Trophoblast cell (in vitro differentiated cells and primary cell): ENCODE results near the gene FBXO36.

Source experiments
- DNase-seq, 2 donors: peaks; one replicate each; pipeline ENCODE4 v3.0.0-alpha.2; 2016
- H2AFZ ChIP-seq: 2 replicates; pipeline ENCODE4 v1.6.1; 2013; ENCODE audit warnings: low read length, moderate library complexity, mild to moderate bottlenecking; ENCODE audit not compliant: insufficient read depth, poor library complexity
- H2AK5ac ChIP-seq: 2 replicates; pipeline ENCODE4 v1.6.1; 2013; ENCODE audit warnings: mild to moderate bottlenecking, low read length
- H2BK120ac ChIP-seq: 2 replicates; pipeline ENCODE4 v1.6.1; 2013; ENCODE audit warnings: low read length, mild to moderate bottlenecking, moderate library complexity; ENCODE audit not compliant: insufficient read depth, poor library complexity
- H2BK12ac ChIP-seq: 2 replicates; pipeline ENCODE4 v1.6.1; 2013; ENCODE audit warnings: mild to moderate bottlenecking, low read length, moderate library complexity
- H2BK5ac ChIP-seq: 2 replicates; pipeline ENCODE4 v1.6.1; 2013; ENCODE audit warnings: low read length, low read depth, moderate library complexity, mild to moderate bottlenecking; ENCODE audit not compliant: poor library complexity
- H3K14ac ChIP-seq: 2 replicates; pipeline ENCODE4 v1.6.1; 2013; ENCODE audit warnings: mild to moderate bottlenecking, low read length
- H3K18ac ChIP-seq: 2 replicates; pipeline ENCODE4 v1.6.1; 2013; ENCODE audit warnings: mild to moderate bottlenecking, low read length
- H3K23ac ChIP-seq: 2 replicates; pipeline ENCODE4 v1.6.1; 2013; ENCODE audit warnings: low read length
- H3K27ac ChIP-seq: 2 replicates; pipeline ENCODE4 v1.5.1; 2013; ENCODE audit warnings: low read depth, mild to moderate bottlenecking, inconsistent platforms, low read length, moderate library complexity
- H3K27me3 ChIP-seq: 2 replicates; pipeline ENCODE4 v1.6.1; 2013; ENCODE audit warnings: inconsistent platforms, mild to moderate bottlenecking, low read length, moderate library complexity; ENCODE audit not compliant: insufficient read depth
- H3K36me3 ChIP-seq, 2 experiments: 1 replicate in 1 of 2; 2 replicates in 1 of 2; pipeline ENCODE4 v1.6.1; 2013; ENCODE audit warnings: low read length in 2 of 2, mild to moderate bottlenecking in 2 of 2, moderate library complexity in 1 of 2; ENCODE audit not compliant: insufficient read depth in 2 of 2, control insufficient read depth in 1 of 2
- H3K4ac ChIP-seq: 2 replicates; pipeline ENCODE4 v1.6.1; 2013; ENCODE audit warnings: low read depth, mild to moderate bottlenecking, low read length, moderate library complexity
- H3K4me1 ChIP-seq, 2 experiments: 1 replicate in 1 of 2; 2 replicates in 1 of 2; pipeline ENCODE4 v1.6.1; 2013; ENCODE audit warnings: low read length in 2 of 2, mild to moderate bottlenecking in 2 of 2, moderate library complexity in 1 of 2; ENCODE audit not compliant: insufficient read depth in 2 of 2, control insufficient read depth in 1 of 2
- H3K4me2 ChIP-seq: 2 replicates; pipeline ENCODE4 v1.6.1; 2013; ENCODE audit warnings: inconsistent platforms, mild to moderate bottlenecking, low read length, moderate library complexity
- H3K4me3 ChIP-seq: 2 replicates; pipeline ENCODE4 v1.5.1; 2013; ENCODE audit warnings: mild to moderate bottlenecking, low read depth, low read length, inconsistent platforms
- H3K79me1 ChIP-seq: one replicate; pipeline ENCODE4 v1.6.1; 2013; ENCODE audit warnings: low read length
- H3K79me2 ChIP-seq: 2 replicates; pipeline ENCODE4 v1.6.1; 2013; ENCODE audit warnings: low read length, mild to moderate bottlenecking; ENCODE audit not compliant: control insufficient read depth, insufficient read depth, poor library complexity
- H3K9ac ChIP-seq: 2 replicates; pipeline ENCODE4 v1.6.1; 2013; ENCODE audit warnings: mild to moderate bottlenecking, low read length
- H3K9me3 ChIP-seq: 2 replicates; pipeline ENCODE4 v1.6.1; 2013; ENCODE audit warnings: low read depth, mild to moderate bottlenecking, control low read depth, inconsistent platforms, low read length; ENCODE audit not compliant: insufficient read depth
- H4K12ac ChIP-seq: 2 replicates; pipeline ENCODE4 v1.6.1; 2013; ENCODE audit warnings: low read depth, mild to moderate bottlenecking, low read length, moderate library complexity
- H4K8ac ChIP-seq: 2 replicates; pipeline ENCODE4 v1.6.1; 2013; ENCODE audit warnings: low read depth, mild to moderate bottlenecking, low read length, moderate library complexity
- H4K91ac ChIP-seq: one replicate; pipeline ENCODE4 v1.6.1; 2013; ENCODE audit warnings: low read depth, mild to moderate bottlenecking, low read length, moderate library complexity
- WGBS: extraction: QIAGEN DNeasy Blood & Tissue Kit; methylation state at CpG from one replicate; pipeline ENCODE4 v1.1.7; 2013; ENCODE audit warnings: missing lambda C conversion rate; ENCODE audit not compliant: insufficient read length, insufficient coverage; ENCODE audit errors: extremely low coverage; 5-methylcytosine and 5-hydroxymethylcytosine counted together

Gene FBXO36

DNA sequence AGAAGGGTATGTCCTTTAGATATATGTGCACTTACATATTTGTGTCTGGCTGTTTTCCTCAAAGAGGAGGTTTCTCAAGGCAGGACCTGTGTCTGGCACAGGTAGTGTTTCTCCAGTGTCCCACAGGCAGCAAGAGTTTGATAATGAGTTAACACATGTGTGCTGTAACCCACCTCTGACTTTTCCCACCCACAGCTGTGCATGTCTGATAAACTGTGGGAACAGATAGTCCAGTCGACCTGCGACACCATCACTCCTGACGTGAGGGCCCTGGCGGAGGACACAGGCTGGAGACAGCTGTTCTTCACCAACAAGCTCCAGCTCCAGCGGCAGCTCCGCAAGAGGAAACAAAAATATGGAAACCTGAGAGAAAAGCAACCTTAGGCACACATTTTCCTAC lies 88.2 kb downstream of the FBXO36 start:
- Histone ChIP-seq H4K12ac (no peak overlapping the region), H3K4me1 (no peaks in the 10 kb centered on the region), H3K79me1 (no peaks in the 10 kb centered on the region), H3K36me3 (no peaks in the 10 kb centered on the region), H3K4ac (no peak overlapping the region), H3K14ac (no peak overlapping the region), H3K27ac (no peak overlapping the region), H2AK5ac (no peak overlapping the region), H4K91ac (no peak overlapping the region), H3K9me3 (no peaks in the 10 kb centered on the region), H3K18ac (no peak overlapping the region), H3K23ac (no peak overlapping the region), H3K79me2 (no peaks in the 10 kb centered on the region), H3K27me3 (no peaks in the 10 kb centered on the region), H2AFZ (no peak overlapping the region), H3K4me3 (no peak overlapping the region), H3K9ac (no peak overlapping the region), H2BK120ac (no peak overlapping the region), H3K4me2 (no peak overlapping the region), H4K8ac (no peak overlapping the region), H2BK12ac (no peak overlapping the region), H2BK5ac (no peak overlapping the region)
- no CpG with 5 or more reads among the region's 6 CpGs for WGBS
- DNase-seq = no peak

DNA sequence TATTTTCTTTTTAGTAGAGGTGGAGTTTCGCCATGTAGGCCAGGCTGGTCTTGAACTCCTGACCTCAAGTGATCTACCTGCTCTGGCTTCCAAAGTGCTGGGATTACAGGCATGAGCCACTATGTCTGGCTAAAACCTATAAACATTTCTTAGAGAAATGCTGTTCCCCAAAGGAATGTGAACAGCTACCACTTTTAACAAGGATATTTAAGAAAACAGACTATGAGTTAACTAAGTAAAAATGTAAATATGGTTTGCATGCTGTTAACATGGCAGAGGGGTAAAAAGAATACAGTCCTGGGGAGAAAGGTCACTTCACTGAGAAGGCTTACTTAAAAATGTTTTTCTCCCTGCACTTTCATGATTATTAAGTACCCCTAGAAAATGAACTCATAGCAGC lies 89.3 kb downstream of the FBXO36 start:
- no peak overlapping the region for H2BK120ac ChIP-seq

DNA sequence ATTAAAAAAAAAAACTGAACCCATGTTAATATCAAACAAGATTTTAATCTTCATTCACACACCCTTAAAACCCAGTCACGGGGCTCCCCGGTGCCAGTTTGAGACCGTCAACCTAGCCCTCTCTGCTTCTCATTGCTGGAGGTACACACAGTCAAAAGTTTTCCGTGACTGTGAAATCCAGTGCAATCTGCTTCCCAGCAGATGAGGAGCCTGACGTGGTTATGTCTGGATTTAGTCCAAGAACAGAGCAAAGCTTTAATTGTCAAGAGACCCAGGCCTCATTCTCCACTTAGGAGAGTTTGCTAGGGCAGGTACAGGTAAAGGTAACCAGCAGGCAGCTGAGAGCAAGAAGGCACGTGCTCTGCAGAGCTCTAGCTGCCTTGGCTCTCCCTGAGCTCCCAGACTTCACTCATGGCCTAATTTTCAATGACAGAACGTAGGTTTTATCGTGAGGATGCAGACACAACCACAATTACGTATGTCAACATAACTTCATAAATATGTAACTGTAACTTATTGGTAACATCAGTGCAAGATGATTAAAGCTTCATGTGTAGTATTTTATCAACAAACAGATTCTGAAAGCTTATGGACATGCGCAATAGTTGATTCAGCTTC lies 90.1 kb downstream of the FBXO36 start:
- Histone ChIP-seq H3K23ac (no peak overlapping the region), H3K27me3 (no peaks in the 10 kb centered on the region)

More for the DNA sequence above, 89.3 kb downstream of the FBXO36 start:
- no peak overlapping the region for H4K91ac ChIP-seq
- no peak overlapping the region for H4K8ac ChIP-seq
- no peaks in the 10 kb centered on the region for H3K27me3 ChIP-seq
- H3K9ac ChIP-seq = no peak overlapping the region
- H3K27ac ChIP-seq = no peak overlapping the region
- H3K4me3 ChIP-seq = no peak overlapping the region
- H2BK12ac ChIP-seq = no peak overlapping the region
- no CpG with 5 or more reads among the region's 1 CpG for WGBS
- H2AK5ac ChIP-seq = no peak overlapping the region
- H2AFZ ChIP-seq = no peak overlapping the region
- H3K36me3 ChIP-seq = no peaks in the 10 kb centered on the region
- no peak overlapping the region for H3K23ac ChIP-seq
- no peak overlapping the region for H3K18ac ChIP-seq
- H3K4me1 ChIP-seq = no peaks in the 10 kb centered on the region
- H4K12ac ChIP-seq = no peak overlapping the region
- H2BK5ac ChIP-seq = no peak overlapping the region
- H3K9me3 ChIP-seq = no peaks in the 10 kb centered on the region
- H3K4ac ChIP-seq = no peak overlapping the region
- no peak overlapping the region for H3K4me2 ChIP-seq
- peak in 1 of 2 donors; percentile 30 for DNase-seq
- no peaks in the 10 kb centered on the region for H3K79me1 ChIP-seq
- no peak overlapping the region for H3K14ac ChIP-seq
- no peaks in the 10 kb centered on the region for H3K79me2 ChIP-seq

DNA sequence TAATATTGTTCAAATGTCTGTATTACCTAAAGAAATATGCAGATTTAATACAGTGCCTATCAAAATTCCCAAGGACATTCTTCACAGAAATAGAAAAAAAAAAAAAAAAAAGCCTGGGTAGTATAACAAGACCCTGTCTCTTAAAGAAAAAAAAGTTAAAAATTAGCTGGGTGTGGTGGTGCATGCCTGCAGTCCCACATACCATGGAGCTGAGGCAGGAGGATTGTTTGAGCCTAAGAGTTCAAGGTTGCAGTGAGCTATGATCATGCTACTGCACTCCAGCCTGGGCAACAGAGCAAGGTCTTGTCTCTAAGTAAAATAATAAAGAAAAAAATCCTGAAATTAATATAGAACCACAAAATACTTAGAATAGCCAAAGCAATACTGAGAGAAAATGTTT lies 94.5 kb downstream of the FBXO36 start:
- Histone ChIP-seq H2BK12ac (no peak overlapping the region), H2BK120ac (no peak overlapping the region), H3K18ac (no peak overlapping the region), H3K9ac (no peak overlapping the region), H3K23ac (no peak overlapping the region), H3K4ac (no peak overlapping the region), H3K79me2 (no peaks in the 10 kb centered on the region), H3K4me2 (no peak overlapping the region), H2BK5ac (no peak overlapping the region), H4K8ac (no peak overlapping the region), H3K9me3 (no peaks in the 10 kb centered on the region), H2AFZ (no peak overlapping the region), H3K14ac (no peak overlapping the region), H3K27me3 (no peaks in the 10 kb centered on the region), H3K36me3 (no peaks in the 10 kb centered on the region), H3K4me3 (no peak overlapping the region), H3K4me1 (no peaks in the 10 kb centered on the region), H3K79me1 (no peaks in the 10 kb centered on the region), H3K27ac (no peak overlapping the region), H2AK5ac (no peak overlapping the region), H4K12ac (no peak overlapping the region), H4K91ac (no peak overlapping the region)
- peak; percentile 33 to 56 for DNase-seq

More for the DNA sequence above, 90.1 kb downstream of the FBXO36 start:
- Histone ChIP-seq H2AK5ac (no peak overlapping the region), H2AFZ (no peak overlapping the region), H4K8ac (no peak overlapping the region), H2BK5ac (no peak overlapping the region), H3K4me1 (no peaks in the 10 kb centered on the region), H4K91ac (no peak overlapping the region), H3K9me3 (no peaks in the 10 kb centered on the region), H3K27ac (no peak overlapping the region), H3K79me2 (no peaks in the 10 kb centered on the region), H3K4me2 (no peak overlapping the region), H3K79me1 (no peaks in the 10 kb centered on the region), H3K14ac (no peak overlapping the region), H2BK120ac (no peak overlapping the region), H3K36me3 (no peaks in the 10 kb centered on the region), H4K12ac (no peak overlapping the region), H2BK12ac (no peak overlapping the region), H3K4ac (no peak overlapping the region), H3K4me3 (no peak overlapping the region), H3K9ac (no peak overlapping the region), H3K18ac (no peak overlapping the region)
- no peak for DNase-seq
- no CpG with 5 or more reads among the region's 10 CpGs for WGBS
